IPS-NIHi7 (cell line): Measurements from ENCODE around the gene DMKN.

Experiments
- DNase-seq: peaks from one replicate; pipeline ENCODE4 v3.0.0; 2012; ENCODE audit warnings: mixed read lengths; ENCODE audit errors: extremely low spot score

Gene DMKN

GRCh38 chr19:35525873-35526272, 12.4 kb upstream of the DMKN start:
- no peak for DNase-seq

DNA sequence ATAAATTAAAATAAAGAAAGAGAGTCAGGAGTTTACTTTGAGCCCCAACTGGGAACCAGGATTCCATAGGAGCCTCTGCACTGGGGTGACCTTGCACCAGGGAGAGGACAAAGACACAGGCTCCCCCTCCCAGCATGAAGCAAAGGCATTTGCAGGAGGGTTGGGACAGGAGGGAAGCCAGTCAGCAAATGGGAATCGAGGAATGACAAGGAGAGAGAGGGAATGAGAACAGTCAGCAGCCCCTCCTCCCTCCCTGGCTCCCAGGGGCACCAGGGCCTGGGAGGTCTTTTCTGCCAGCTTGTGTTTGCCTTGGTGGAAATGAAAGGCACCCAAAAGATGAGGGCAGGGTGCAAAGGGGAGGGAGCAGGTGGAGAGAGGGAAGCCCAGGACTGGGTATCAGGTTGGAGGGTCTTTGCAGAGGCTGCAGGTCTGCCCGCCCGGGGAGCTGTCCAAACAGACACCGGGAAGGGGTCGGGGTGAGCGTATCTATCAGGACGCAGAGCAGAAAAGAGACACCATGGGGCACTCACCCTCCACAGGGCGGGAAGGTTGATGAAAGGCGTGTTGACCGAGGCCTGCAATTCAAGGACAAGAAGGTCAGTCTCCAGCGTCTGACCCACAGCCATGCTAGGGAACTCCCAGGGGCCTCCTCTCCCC, 10.9 kb upstream of the DMKN start:
- DNase-seq = peak; percentile 45

DNA sequence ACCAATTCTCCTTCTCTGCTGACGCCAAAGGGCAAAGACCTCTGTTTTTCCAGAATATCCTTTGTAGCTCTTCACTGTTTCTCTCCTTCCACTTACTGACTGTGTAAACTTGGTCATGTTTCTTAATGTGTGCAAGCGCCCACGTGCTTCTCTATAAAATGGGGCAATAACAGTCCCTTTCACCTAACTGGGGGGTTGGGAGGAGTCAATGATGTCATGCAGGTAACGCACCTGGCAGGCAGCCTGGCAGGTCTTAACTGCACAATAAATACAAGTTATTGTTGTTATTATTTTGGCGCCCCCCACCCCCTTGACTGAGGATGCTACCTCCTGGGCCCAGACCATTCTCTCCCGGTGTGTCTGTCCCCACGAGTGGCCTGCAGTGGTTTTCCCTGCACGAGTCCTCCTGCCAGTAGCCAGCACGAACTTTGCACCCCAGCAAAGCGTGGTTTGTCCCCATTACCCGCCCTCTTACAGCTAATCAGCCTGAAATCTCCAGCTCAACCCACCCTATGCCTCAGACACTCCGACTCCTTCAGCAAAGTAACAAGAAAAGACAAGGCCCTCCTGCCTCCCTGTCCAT, 9.4 kb upstream of the DMKN start:
- no peak for DNase-seq

- DNase-seq = no peak
Measured at GRCh38 chr19:35521124-35521743, 7.8 kb upstream of the DMKN start.

- DNase-seq = no peak
Measured at GRCh38 chr19:35519291-35519690, 5.8 kb upstream of the DMKN start.

DNA sequence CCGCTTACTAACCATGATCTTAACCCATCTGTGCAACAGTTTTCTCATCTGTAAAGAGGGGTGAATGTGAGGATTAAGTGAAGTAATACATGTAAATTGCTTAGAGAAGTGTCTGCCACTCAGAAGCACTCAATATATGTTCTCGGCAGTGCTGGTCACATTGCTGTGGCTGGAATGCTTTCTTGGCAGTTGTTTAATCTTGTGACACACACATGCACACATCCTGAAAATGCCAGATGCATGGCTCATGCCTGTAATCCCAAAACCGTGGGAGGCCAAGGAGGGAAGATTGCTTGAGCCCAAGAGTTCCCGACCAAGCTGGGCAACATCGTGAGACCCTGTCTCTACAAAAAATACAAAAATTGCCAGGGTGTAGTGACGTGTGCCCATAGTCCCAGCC, 4.9 kb upstream of the DMKN start:
- DNase-seq = no peak

GRCh38 chr19:35517342-35517741, 3.9 kb upstream of the DMKN start:
- DNase-seq = no peak

DNA sequence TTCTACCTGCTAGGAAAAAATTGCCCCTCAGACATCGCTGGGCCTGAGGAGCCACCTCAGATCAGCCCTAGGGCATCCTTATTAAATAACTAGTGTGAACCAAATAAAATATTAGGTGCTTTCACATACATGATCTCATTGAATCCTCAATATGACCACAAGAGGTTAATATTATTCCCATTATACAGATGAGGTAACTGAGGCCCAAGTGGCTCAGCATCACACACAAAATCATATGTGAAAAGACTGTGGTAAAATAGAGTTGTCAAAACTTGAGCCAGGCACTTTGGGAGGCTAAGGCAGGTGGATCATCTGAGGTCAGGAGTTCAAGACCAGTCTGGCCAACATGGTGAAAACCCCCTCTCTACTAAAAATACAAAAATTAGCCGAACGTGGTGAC, 2.9 kb upstream of the DMKN start:
- no peak for DNase-seq

- peak; percentile 64 for DNase-seq
Measured at GRCh38 chr19:35514282-35514809, 897 bp upstream of the DMKN start.

DNA sequence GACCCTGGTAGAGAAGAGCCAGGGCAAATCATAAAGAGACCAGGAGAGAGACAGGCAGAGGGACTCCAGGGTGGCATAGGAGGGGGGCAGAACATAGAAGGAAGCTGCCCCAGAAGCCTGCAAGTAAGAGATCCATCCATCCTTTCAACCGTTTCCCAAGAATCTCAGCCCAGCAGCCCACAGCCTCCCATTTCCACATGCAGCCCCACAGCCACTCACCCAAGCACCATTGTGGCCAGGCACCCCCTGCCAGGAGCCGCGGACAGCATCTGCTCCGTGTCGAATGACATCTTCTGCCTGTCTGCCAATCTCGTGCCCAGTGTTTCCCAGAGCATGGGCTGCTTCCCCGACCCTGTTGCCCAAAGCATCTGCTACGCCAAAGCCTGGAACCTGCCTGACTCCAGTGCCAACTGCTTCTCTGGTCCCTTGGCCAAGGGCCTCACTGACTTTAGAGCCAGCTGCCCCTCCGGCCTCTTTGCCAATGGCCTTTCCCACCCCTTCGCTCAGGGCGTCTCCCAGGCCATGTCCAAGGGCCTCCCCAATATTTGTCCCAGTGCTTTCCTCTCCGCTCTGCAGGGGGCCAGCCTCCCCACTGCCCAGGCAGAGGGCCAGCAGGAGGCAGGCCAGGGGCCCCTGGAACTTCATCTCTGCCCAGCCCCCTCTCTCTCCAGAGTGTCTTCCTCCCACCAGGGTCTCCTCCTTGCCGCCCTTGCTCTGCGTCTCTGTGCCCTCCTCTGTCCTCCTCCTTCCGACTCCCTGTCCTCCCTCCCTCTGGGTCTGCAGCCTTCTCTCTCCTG, 420 bp downstream of the DMKN start:
- no peak for DNase-seq

DNA sequence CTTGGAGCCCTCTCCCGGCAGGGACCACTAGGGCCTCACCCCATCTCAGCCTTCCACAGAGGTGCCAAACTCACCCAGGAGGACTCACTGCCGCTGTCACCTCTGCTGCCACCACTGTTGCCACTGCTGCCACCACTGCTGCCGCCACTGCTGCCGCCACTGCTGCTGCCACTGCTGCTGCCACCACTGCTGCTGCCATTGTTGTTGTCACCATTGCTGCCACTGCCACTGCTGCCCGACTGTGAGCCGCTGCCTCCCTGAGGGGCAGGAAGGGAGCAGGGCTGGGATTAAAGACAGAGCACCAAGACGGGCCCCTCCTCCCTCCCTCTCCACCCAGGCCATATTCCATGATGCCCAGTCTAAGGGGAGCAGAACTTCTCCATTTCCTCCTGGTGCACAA, 2.1 kb downstream of the DMKN start:
- DNase-seq = no peak

- no peak for DNase-seq
Measured at GRCh38 chr19:35510626-35510964, 2.9 kb downstream of the DMKN start.

GRCh38 chr19:35509861-35510625, 3.4 kb downstream of the DMKN start:
- DNase-seq = peak; percentile 96

GRCh38 chr19:35509018-35509652, 4.3 kb downstream of the DMKN start:
- DNase-seq = peak; percentile 73

DNA sequence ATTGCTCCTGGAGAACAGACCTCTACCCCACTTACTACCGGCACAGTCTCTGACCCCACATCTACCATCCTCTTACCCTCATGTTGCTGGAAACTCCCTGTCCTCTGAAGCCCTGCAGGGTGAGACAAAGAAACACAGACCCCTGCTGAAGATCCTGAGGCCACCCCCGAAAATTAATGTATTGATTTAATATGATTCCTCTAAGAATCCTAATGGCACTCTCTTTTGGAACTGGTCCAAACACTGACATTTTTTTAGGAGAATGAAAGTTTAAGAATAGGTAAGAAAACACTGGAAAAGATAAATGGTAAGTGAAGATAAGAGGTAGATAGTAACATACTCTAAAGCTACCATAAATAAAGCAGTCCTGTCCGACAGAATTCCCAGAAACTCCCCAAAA, 5.3 kb downstream of the DMKN start:
- DNase-seq = no peak

DNA sequence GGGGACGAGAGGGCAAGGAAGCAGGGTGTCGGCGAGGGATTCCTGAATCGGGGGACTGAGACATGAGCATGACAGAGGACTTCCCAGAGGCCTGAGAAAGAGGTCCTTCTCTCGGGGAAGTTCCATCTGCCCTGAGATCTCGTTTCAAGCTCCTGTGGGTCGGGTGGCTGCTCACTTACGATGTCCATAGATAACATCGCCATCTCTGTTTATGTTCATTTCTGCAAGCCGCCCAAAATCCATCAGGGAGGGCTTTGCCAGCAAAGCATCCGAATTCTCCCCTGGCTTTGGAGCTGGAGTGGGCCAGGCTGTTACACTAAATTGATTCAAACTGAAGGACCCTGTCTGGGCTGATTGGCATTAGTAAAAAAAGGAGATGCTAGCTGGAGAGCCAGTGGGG, 5.9 kb downstream of the DMKN start:
- DNase-seq = no peak

- DNase-seq = no peak
Measured at GRCh38 chr19:35506011-35506410, 7.4 kb downstream of the DMKN start.

DNA sequence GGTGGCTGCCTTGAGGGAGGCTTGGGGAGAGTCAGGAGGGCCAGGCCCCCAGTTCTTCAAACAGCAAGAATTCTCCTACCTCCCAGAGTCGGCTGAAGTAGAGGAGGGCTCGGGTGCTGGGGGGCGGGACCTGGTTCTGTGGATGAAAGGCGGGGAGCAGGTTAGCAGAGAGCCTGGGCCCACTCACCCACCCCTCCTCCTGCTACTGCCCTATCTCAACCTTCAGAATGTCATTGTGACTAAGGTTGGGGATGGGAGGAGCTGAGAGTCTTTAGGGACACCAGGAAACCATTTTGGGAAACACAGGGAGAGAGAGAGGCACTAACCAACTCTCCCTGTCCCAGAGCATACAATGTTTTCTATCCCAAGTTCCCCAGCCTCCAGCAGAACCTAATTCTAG, 10.7 kb downstream of the DMKN start:
- no peak for DNase-seq

DNA sequence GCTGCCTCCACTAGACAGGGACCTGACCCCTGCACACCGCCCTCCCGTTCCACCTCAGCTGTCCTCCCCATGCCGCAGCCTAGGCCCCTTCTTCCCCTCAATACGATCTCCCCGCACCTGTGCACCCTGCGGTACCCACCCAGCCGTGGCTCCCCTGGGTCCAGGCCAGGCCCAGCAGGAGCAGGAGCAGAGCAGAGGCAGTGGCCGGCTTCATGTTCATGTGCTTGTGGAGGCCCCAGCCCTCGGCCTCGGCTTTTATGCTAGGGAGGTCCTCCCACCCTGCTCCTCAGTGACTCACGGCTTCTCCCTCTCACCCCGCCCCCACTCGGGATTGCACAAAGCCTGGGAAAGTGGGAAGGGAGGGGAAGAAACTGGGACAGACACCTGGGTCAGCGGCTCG, 11.8 kb downstream of the DMKN start:
- no peak for DNase-seq

DNA sequence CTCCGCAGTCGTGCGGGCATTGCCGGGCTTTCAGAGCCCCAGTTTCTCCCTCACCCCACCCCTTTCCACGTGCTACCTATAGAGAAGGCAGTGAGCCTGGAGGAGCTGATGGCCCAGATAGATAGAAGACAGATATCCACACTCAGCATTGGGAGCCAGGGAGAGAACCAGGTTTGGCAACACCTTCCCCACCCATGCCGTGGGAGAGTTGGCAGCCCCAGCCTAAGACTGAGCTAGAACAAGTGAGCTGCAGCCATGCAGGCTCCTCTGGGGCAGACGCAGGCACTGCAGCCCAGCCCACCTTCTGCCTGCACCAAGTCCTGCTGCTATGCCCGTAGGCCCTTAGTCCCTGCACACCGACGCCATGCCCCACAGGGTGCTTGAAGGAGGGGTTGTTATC, 12.8 kb downstream of the DMKN start:
- no peak for DNase-seq

- no peak for DNase-seq
Measured at GRCh38 chr19:35498984-35499527, 14.4 kb downstream of the DMKN start.
